Trophoblast cell (in vitro differentiated cells and primary cell): ENCODE results near the gene ABCB8.

Source experiments
- DNase-seq, 2 donors: peaks; one replicate each; pipeline ENCODE4 v3.0.0-alpha.2; 2016
- H2AFZ ChIP-seq: 2 replicates; pipeline ENCODE4 v1.6.1; 2013; ENCODE audit warnings: low read length, moderate library complexity, mild to moderate bottlenecking; ENCODE audit not compliant: insufficient read depth, poor library complexity
- H2AK5ac ChIP-seq: 2 replicates; pipeline ENCODE4 v1.6.1; 2013; ENCODE audit warnings: mild to moderate bottlenecking, low read length
- H2BK120ac ChIP-seq: 2 replicates; pipeline ENCODE4 v1.6.1; 2013; ENCODE audit warnings: low read length, mild to moderate bottlenecking, moderate library complexity; ENCODE audit not compliant: insufficient read depth, poor library complexity
- H2BK12ac ChIP-seq: 2 replicates; pipeline ENCODE4 v1.6.1; 2013; ENCODE audit warnings: mild to moderate bottlenecking, low read length, moderate library complexity
- H2BK5ac ChIP-seq: 2 replicates; pipeline ENCODE4 v1.6.1; 2013; ENCODE audit warnings: low read length, low read depth, moderate library complexity, mild to moderate bottlenecking; ENCODE audit not compliant: poor library complexity
- H3K14ac ChIP-seq: 2 replicates; pipeline ENCODE4 v1.6.1; 2013; ENCODE audit warnings: mild to moderate bottlenecking, low read length
- H3K18ac ChIP-seq: 2 replicates; pipeline ENCODE4 v1.6.1; 2013; ENCODE audit warnings: mild to moderate bottlenecking, low read length
- H3K23ac ChIP-seq: 2 replicates; pipeline ENCODE4 v1.6.1; 2013; ENCODE audit warnings: low read length
- H3K27ac ChIP-seq: 2 replicates; pipeline ENCODE4 v1.5.1; 2013; ENCODE audit warnings: low read depth, mild to moderate bottlenecking, inconsistent platforms, low read length, moderate library complexity
- H3K27me3 ChIP-seq: 2 replicates; pipeline ENCODE4 v1.6.1; 2013; ENCODE audit warnings: inconsistent platforms, mild to moderate bottlenecking, low read length, moderate library complexity; ENCODE audit not compliant: insufficient read depth
- H3K36me3 ChIP-seq, 2 experiments: 1 replicate in 1 of 2; 2 replicates in 1 of 2; pipeline ENCODE4 v1.6.1; 2013; ENCODE audit warnings: low read length in 2 of 2, mild to moderate bottlenecking in 2 of 2, moderate library complexity in 1 of 2; ENCODE audit not compliant: insufficient read depth in 2 of 2, control insufficient read depth in 1 of 2
- H3K4ac ChIP-seq: 2 replicates; pipeline ENCODE4 v1.6.1; 2013; ENCODE audit warnings: low read depth, mild to moderate bottlenecking, low read length, moderate library complexity
- H3K4me1 ChIP-seq, 2 experiments: 1 replicate in 1 of 2; 2 replicates in 1 of 2; pipeline ENCODE4 v1.6.1; 2013; ENCODE audit warnings: low read length in 2 of 2, mild to moderate bottlenecking in 2 of 2, moderate library complexity in 1 of 2; ENCODE audit not compliant: insufficient read depth in 2 of 2, control insufficient read depth in 1 of 2
- H3K4me2 ChIP-seq: 2 replicates; pipeline ENCODE4 v1.6.1; 2013; ENCODE audit warnings: inconsistent platforms, mild to moderate bottlenecking, low read length, moderate library complexity
- H3K4me3 ChIP-seq: 2 replicates; pipeline ENCODE4 v1.5.1; 2013; ENCODE audit warnings: mild to moderate bottlenecking, low read depth, low read length, inconsistent platforms
- H3K79me1 ChIP-seq: one replicate; pipeline ENCODE4 v1.6.1; 2013; ENCODE audit warnings: low read length
- H3K79me2 ChIP-seq: 2 replicates; pipeline ENCODE4 v1.6.1; 2013; ENCODE audit warnings: low read length, mild to moderate bottlenecking; ENCODE audit not compliant: control insufficient read depth, insufficient read depth, poor library complexity
- H3K9ac ChIP-seq: 2 replicates; pipeline ENCODE4 v1.6.1; 2013; ENCODE audit warnings: mild to moderate bottlenecking, low read length
- H3K9me3 ChIP-seq: 2 replicates; pipeline ENCODE4 v1.6.1; 2013; ENCODE audit warnings: low read depth, mild to moderate bottlenecking, control low read depth, inconsistent platforms, low read length; ENCODE audit not compliant: insufficient read depth
- H4K12ac ChIP-seq: 2 replicates; pipeline ENCODE4 v1.6.1; 2013; ENCODE audit warnings: low read depth, mild to moderate bottlenecking, low read length, moderate library complexity
- H4K8ac ChIP-seq: 2 replicates; pipeline ENCODE4 v1.6.1; 2013; ENCODE audit warnings: low read depth, mild to moderate bottlenecking, low read length, moderate library complexity
- H4K91ac ChIP-seq: one replicate; pipeline ENCODE4 v1.6.1; 2013; ENCODE audit warnings: low read depth, mild to moderate bottlenecking, low read length, moderate library complexity
- whole genome bisulfite sequencing: extraction: QIAGEN DNeasy Blood & Tissue Kit; methylation state at CpG from one replicate; pipeline ENCODE4 v1.1.7; 2013; ENCODE audit warnings: missing lambda C conversion rate; ENCODE audit not compliant: insufficient read length, insufficient coverage; ENCODE audit errors: extremely low coverage; 5-methylcytosine and 5-hydroxymethylcytosine counted together

The ABCB8 gene

DNA sequence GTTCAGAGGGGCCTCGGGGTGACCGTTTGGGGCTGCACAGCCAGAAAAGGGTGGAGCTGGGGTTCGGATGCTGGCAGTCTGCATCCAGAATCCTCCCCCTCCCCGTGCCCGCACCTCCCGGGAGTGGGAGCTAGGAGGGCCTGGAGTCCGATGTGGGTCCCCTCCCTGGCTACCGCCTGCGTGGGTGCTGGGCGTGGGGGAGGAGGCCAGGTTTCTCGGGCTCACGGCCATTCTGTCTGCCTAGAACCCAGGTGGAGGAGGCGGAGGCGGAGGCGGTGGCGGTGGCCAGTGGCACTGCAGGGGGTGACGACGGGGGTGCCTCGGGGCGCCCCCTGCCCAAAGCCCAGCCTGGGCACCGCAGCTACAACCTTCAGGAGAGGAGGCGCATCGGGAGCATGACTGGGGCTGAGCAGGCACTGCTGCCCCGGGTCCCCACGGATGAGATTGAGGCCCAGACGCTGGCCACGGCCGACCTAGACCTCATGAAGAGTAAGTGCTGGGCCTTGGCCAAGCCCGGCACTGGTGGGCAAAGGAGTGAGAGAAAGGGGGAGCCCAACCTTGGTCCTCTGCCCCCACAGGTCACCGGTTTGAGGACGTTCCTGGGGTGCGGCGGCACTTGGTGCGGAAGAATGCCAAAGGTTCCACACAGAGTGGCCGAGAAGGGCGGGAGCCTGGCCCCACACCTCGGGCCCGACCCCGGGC is 38.2 kb downstream of the ABCB8 start:
- peak overlapping the region; percentile 16 for H2BK5ac ChIP-seq
- peaks cover 26 to 31% of the 10 kb centered on the region in 2 experiments for H3K4me1 ChIP-seq
- no peak for DNase-seq
- H3K79me1 ChIP-seq = peaks cover 20% of the 10 kb centered on the region
- H3K4me2 ChIP-seq = no peak overlapping the region
- peak overlapping the region; percentile 15 for H2AK5ac ChIP-seq
- peaks cover 71 to 72% of the 10 kb centered on the region in 2 experiments for H3K36me3 ChIP-seq
- H3K27ac ChIP-seq = no peak overlapping the region
- no peak overlapping the region for H3K4ac ChIP-seq
- no peak overlapping the region for H2AFZ ChIP-seq
- H4K8ac ChIP-seq = no peak overlapping the region
- no peak overlapping the region for H3K4me3 ChIP-seq
- H3K18ac ChIP-seq = peak overlapping the region; percentile 17
- no peaks in the 10 kb centered on the region for H3K9me3 ChIP-seq
- H3K23ac ChIP-seq = no peak overlapping the region
- no peak overlapping the region for H2BK120ac ChIP-seq
- H3K27me3 ChIP-seq = no peaks in the 10 kb centered on the region
- WGBS = no CpG with 5 or more reads among the region's 39 CpGs
- H3K14ac ChIP-seq = no peak overlapping the region
- H4K12ac ChIP-seq = no peak overlapping the region
- H4K91ac ChIP-seq = no peak overlapping the region
- H3K9ac ChIP-seq = no peak overlapping the region
- no peak overlapping the region for H2BK12ac ChIP-seq
- H3K79me2 ChIP-seq = peaks cover 6% of the 10 kb centered on the region

DNA sequence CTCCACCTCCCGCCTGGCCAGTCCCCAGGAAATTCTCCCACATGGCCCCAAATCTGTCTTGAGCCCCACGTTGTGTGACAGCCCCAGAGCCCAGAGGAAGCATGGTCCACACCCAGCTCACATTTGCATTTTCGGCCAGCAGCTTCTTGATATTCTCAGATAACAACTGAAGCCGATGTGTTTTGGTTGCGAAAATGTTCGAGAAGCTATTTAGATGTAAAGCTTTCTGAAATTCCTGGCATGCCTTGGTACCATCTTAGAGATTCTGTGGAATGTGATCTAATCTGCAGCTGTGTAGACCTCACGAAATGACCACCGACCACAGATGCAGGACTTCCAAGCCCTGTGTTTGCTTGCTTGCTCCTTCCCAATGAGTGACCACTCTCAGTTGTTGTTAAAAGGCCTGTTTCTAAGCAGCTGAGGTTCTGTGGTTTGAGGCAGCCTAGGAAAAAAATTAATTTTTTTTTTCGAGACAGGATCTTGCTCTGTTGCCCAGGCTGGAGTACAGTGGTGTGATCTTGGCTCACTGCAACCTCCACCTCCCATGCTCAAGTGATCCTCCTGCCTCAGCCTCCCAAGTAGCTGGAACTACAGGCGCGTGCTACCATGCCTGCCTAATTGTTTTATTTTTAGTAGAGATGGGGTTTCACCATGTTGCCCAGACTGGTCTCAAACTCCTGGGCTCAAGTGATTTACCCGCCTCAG is 40.0 kb downstream of the ABCB8 start:
- Histone ChIP-seq H3K27ac (peak overlapping the region; percentile 78), H4K8ac (no peak overlapping the region), H4K12ac (no peak overlapping the region), H3K23ac (no peak overlapping the region), H3K79me1 (peaks cover 10% of the 10 kb centered on the region), H3K27me3 (no peaks in the 10 kb centered on the region), H2AK5ac (no peak overlapping the region), H3K4me1 (peaks cover 11 to 18% of the 10 kb centered on the region in 2 experiments), H4K91ac (no peak overlapping the region), H3K9me3 (no peaks in the 10 kb centered on the region), H3K79me2 (no peaks in the 10 kb centered on the region), H3K14ac (no peak overlapping the region), H3K9ac (no peak overlapping the region), H3K4me3 (no peak overlapping the region), H3K4me2 (peak overlapping the region; percentile 38), H2BK5ac (peak overlapping the region; percentile 16), H2BK12ac (no peak overlapping the region), H2AFZ (no peak overlapping the region), H3K18ac (peak overlapping the region; percentile 30), H2BK120ac (peak overlapping the region; percentile 41), H3K4ac (no peak overlapping the region), H3K36me3 (peaks cover 82 to 84% of the 10 kb centered on the region in 2 experiments)
- WGBS = no CpG with 5 or more reads among the region's 12 CpGs
- DNase-seq = peak in 1 of 2 donors; percentile 75

DNA sequence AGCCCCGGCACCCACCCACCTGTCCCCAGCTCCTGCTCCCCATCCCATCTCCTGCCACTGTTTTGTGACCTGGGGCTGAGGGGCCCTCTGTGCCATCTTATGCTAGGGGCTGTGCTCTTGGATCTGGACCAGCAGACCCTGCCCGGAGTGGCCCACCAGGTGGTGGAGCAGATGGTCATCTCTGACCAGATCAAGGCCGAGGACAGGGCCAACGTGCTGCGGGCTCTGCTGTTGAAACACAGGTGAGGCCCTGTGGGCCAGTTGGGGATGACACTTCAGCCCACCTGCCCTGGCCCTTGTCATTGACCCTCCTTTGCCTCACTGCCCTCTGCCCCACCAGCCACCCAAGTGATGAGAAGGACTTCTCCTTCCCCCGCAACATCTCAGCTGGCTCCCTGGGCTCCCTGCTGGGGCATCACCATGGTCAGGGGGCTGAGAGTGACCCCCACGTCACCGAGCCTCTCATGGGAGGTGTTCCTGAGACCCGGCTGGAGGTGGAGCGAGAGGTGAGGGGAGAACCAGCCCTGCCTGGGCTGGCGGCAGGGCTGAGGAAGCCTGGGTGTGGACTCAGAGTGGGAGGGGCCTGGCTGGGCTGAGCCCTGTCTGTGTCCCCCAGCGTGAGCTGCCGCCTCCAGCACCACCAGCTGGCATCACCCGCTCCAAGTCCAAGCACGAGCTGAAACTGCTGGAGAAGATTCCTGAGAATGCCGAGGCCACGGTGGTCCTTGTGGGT is 41.8 kb downstream of the ABCB8 start:
- Histone ChIP-seq H2BK120ac (no peak overlapping the region), H3K23ac (no peak overlapping the region), H3K9me3 (no peaks in the 10 kb centered on the region)

DNA sequence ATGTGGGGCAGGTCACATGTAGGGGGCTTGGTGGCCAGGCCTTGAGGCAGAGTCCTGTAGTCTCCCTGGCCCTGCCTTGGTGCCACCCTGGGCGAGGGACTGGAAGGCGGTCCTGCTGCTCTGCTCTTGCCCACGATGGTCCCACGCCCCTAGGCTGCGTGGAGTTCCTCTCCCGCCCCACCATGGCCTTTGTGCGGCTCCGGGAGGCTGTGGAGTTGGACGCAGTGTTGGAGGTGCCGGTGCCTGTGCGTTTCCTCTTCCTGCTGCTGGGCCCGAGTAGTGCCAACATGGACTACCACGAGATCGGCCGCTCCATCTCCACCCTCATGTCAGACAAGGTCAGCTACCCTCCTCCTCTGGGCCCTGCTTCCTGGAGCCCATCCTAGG is 42.3 kb downstream of the ABCB8 start:
- no peak overlapping the region for H3K9ac ChIP-seq
- WGBS = no CpG with 5 or more reads among the region's 15 CpGs

More for the DNA sequence above, 41.8 kb downstream of the ABCB8 start:
- H4K12ac ChIP-seq = no peak overlapping the region
- no peaks in the 10 kb centered on the region for H3K27me3 ChIP-seq
- H3K14ac ChIP-seq = no peak overlapping the region
- DNase-seq = no peak
- H3K4me3 ChIP-seq = no peak overlapping the region
- no peak overlapping the region for H3K4me2 ChIP-seq
- no peak overlapping the region for H2BK12ac ChIP-seq
- no peak overlapping the region for H3K4ac ChIP-seq
- H2BK5ac ChIP-seq = no peak overlapping the region
- H2AK5ac ChIP-seq = no peak overlapping the region
- H4K8ac ChIP-seq = peak overlapping the region; percentile 20
- no peak overlapping the region for H3K18ac ChIP-seq
- H3K79me1 ChIP-seq = peaks cover 4% of the 10 kb centered on the region
- no CpG with 5 or more reads among the region's 17 CpGs for WGBS
- H3K79me2 ChIP-seq = no peaks in the 10 kb centered on the region
- peaks cover 8 to 15% of the 10 kb centered on the region in 2 experiments for H3K4me1 ChIP-seq
- peaks cover 84 to 89% of the 10 kb centered on the region in 2 experiments for H3K36me3 ChIP-seq
- H2AFZ ChIP-seq = no peak overlapping the region
- no peak overlapping the region for H3K27ac ChIP-seq
- no peak overlapping the region for H3K9ac ChIP-seq
- H4K91ac ChIP-seq = no peak overlapping the region

More for the DNA sequence above, 42.3 kb downstream of the ABCB8 start:
- Histone ChIP-seq H3K27me3 (no peaks in the 10 kb centered on the region), H4K91ac (no peak overlapping the region), H4K8ac (no peak overlapping the region), H3K4ac (no peak overlapping the region), H3K14ac (no peak overlapping the region), H3K27ac (no peak overlapping the region), H2BK12ac (no peak overlapping the region), H2AK5ac (no peak overlapping the region), H3K18ac (no peak overlapping the region), H3K4me2 (no peak overlapping the region), H3K4me1 (peaks cover 8 to 15% of the 10 kb centered on the region in 2 experiments), H3K79me1 (peaks cover 4% of the 10 kb centered on the region), H4K12ac (no peak overlapping the region), H3K79me2 (no peaks in the 10 kb centered on the region), H3K23ac (no peak overlapping the region), H3K36me3 (peaks cover 84 to 89% of the 10 kb centered on the region in 2 experiments), H2BK5ac (no peak overlapping the region), H3K9me3 (no peaks in the 10 kb centered on the region), H2AFZ (no peak overlapping the region), H2BK120ac (no peak overlapping the region), H3K4me3 (no peak overlapping the region)
- DNase-seq = no peak
